Activated T-cell treated with anti-CD3 and anti-CD28 coated beads, Interleukin-2, amount 50 U/mL, for 24 hours (primary cell): ENCODE results near the gene USP44.

ENCODE experiments used
- DNase-seq: peaks from one replicate; pipeline ENCODE4 v3.0.0-alpha.2; 2020
- H3K27ac Mint-ChIP-seq: 2 replicates; pipeline ENCODE4 v1.8.0; 2020; ENCODE audit warnings: mild to moderate bottlenecking, mixed read lengths
- H3K27me3 Mint-ChIP-seq: 2 replicates; pipeline ENCODE4 v1.8.0; 2020; ENCODE audit warnings: mixed read lengths
- H3K36me3 Mint-ChIP-seq: 2 replicates; pipeline ENCODE4 v1.8.0; 2020; ENCODE audit warnings: low read depth, mixed read lengths
- H3K4me1 Mint-ChIP-seq: 2 replicates; pipeline ENCODE4 v1.8.0; 2020; ENCODE audit warnings: low read depth, mixed read lengths
- H3K4me3 Mint-ChIP-seq: 2 replicates; pipeline ENCODE4 v1.8.0; 2020; ENCODE audit warnings: mild to moderate bottlenecking, moderate library complexity, mixed read lengths
- H3K9me3 Mint-ChIP-seq: 2 replicates; pipeline ENCODE4 v1.8.0; 2020; ENCODE audit warnings: mixed read lengths

The USP44 gene

DNA sequence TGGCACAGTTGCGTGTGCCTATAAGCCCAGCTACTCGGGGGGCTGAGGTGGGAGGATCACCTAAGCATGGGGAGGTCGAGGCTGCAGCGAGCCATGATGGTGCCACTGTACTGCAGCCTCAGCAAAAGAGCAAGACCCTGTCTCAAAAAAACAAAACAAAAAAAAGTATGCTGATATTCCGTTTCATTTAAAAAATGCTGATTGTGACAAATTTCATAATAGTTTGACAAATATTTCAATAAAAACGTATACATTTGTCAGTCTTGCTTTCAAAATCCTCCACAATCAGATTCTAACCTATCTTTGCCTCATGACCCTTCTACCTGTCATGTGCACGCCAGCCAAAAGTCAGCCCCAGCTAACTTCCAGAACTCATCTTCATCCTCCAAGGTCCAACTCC lies 9.8 kb downstream of the USP44 start:
- no peak overlapping the region for H3K4me3 Mint-ChIP-seq
- H3K27me3 Mint-ChIP-seq, result no peaks in the 10 kb centered on the region
- H3K36me3 Mint-ChIP-seq, result no peaks in the 10 kb centered on the region
- DNase-seq, result no peak
- no peaks in the 10 kb centered on the region for H3K9me3 Mint-ChIP-seq
- peaks cover 12% of the 10 kb centered on the region for H3K4me1 Mint-ChIP-seq
- no peak overlapping the region for H3K27ac Mint-ChIP-seq

DNA sequence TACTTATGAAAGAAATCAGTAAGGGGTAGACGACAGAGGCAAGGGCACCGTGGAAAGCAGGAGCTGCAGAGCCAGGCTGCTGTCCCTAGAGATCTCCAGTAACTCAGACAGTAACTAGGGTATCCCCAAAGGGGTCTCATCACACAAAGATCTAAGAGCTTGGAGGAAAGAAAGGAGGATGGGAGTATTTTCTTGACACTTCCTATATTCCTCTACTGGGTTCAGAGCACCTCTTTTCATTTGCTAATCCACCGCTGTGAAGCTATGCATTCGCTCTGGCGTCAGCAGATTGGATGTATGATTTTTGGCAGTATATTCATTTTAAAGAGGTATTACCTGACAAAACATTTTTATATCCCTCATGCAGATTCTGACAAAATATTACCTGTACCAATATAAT lies 12.6 kb downstream of the USP44 start:
- Mint-ChIP-seq H3K27ac (no peak overlapping the region), H3K36me3 (peaks cover 5% of the 10 kb centered on the region), H3K27me3 (no peaks in the 10 kb centered on the region), H3K9me3 (no peaks in the 10 kb centered on the region), H3K4me3 (no peak overlapping the region), H3K4me1 (peaks cover 4% of the 10 kb centered on the region)
- DNase-seq, result no peak

DNA sequence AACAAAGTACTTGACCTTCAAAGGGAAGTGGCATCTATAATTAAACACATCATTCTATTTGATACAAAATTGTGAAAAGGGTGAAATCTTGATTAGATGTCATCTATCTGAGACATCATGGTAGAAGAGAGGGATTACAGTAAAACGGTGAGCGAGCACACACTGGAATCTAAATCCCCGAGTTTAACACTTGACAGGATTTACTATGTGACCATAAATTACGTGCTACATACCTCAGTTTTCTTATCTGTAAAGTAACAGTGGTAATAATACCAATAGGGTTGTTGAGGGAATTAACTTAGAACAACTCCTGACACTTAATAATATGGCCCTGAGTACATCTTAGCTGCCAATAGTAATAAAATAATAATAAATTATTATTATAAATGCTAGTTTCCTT lies 13.3 kb downstream of the USP44 start:
- Mint-ChIP-seq H3K27me3 (no peaks in the 10 kb centered on the region), H3K4me1 (peaks cover 8% of the 10 kb centered on the region), H3K27ac (no peak overlapping the region), H3K9me3 (no peaks in the 10 kb centered on the region), H3K4me3 (no peak overlapping the region), H3K36me3 (peaks cover 12% of the 10 kb centered on the region)
- DNase-seq, result no peak

DNA sequence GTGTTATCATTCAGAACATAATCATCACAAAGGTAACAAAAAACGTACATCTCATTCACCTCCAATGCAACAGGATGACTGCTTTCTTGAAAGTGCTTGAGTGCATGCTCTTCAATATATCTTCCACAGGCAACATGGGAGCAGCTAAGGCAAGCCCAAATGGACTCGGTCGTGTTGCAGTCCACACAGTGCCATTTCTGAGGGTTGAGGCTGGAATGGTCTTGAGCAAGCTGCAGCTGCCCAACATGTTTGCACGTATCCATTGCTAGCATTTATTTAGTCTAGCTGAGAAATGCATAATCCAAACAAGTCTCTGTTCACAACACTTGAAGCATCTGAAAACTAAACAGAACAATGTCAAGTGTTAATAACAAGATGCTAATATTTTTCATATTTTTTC lies 17.3 kb downstream of the USP44 start:
- peaks cover 20% of the 10 kb centered on the region for H3K4me1 Mint-ChIP-seq
- H3K4me3 Mint-ChIP-seq, result no peak overlapping the region
- DNase-seq, result no peak
- H3K9me3 Mint-ChIP-seq, result no peaks in the 10 kb centered on the region
- H3K27me3 Mint-ChIP-seq, result no peaks in the 10 kb centered on the region
- H3K27ac Mint-ChIP-seq, result no peak overlapping the region
- peaks cover 24% of the 10 kb centered on the region for H3K36me3 Mint-ChIP-seq

DNA sequence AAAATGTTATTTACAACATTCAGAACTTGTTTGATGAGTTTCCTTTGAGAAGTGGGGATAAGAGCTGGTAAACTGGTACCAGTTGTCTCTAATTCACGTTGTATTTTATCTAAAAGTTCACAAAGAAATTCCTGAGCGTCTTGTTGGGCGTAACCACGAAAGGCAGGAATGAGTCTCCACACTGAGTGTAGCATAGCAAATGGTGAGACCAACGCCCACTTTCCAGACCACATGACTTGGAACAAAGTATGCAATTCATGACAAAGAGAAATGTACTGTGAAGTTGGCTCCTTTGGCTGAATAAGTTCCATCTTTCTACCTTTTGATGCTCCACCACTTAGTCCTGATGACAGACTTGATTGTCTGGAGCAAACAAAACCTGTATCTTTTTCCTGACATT lies 18.4 kb downstream of the USP44 start:
- no peaks in the 10 kb centered on the region for H3K9me3 Mint-ChIP-seq
- peaks cover 24% of the 10 kb centered on the region for H3K4me1 Mint-ChIP-seq
- no peak overlapping the region for H3K4me3 Mint-ChIP-seq
- no peak overlapping the region for H3K27ac Mint-ChIP-seq
- no peaks in the 10 kb centered on the region for H3K27me3 Mint-ChIP-seq
- H3K36me3 Mint-ChIP-seq, result peaks cover 30% of the 10 kb centered on the region
- no peak for DNase-seq

DNA sequence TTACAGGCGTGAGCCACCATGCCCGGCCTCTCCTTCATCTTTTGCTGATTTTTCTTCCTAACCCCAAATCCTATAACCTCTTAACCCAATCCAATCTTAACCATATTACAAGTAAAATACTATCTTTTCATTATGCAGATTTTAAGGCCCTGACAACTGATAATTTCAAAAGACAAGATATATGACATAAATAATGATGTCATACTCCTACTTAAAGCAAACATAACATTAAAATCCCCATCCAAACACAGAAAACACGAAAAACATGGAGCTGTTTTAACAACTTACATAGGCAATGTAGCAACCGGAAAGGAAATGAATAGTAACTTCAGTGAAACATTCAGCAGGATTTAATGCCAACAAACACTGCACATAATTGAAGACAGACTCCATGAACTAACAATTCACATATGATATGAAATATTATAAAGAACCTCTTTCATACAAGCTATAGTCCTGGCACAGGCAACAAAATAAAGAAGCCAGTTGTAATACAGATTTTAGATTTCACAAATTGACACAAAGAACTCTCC lies 21.5 kb downstream of the USP44 start:
- H3K27me3 Mint-ChIP-seq, result no peaks in the 10 kb centered on the region
- H3K27ac Mint-ChIP-seq, result no peak overlapping the region
- peaks cover 31% of the 10 kb centered on the region for H3K36me3 Mint-ChIP-seq
- no peak overlapping the region for H3K4me3 Mint-ChIP-seq
- no peak for DNase-seq
- H3K4me1 Mint-ChIP-seq, result peaks cover 24% of the 10 kb centered on the region
- H3K9me3 Mint-ChIP-seq, result no peaks in the 10 kb centered on the region

DNA sequence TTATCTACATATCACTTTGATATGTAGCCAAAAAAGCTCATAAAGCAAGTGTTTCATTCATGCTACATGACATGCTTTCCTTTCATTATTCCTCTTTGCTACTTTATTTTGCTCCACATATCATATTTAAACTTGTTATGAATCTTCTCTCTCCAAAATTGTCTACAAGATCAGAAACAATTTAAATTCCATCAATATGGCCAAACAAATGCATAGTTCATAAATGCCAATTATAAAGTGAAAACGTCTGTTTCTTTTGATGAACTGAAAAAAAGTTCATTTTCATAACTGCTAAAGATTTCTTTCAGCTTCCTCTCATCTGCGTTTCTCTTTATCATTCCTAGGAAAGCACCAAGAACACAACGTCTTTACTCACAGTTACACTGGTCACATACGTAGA lies 22.8 kb downstream of the USP44 start:
- Mint-ChIP-seq H3K4me3 (no peak overlapping the region), H3K36me3 (peaks cover 28% of the 10 kb centered on the region), H3K27me3 (no peaks in the 10 kb centered on the region), H3K9me3 (no peaks in the 10 kb centered on the region), H3K4me1 (peaks cover 22% of the 10 kb centered on the region), H3K27ac (no peak overlapping the region)
- no peak for DNase-seq

DNA sequence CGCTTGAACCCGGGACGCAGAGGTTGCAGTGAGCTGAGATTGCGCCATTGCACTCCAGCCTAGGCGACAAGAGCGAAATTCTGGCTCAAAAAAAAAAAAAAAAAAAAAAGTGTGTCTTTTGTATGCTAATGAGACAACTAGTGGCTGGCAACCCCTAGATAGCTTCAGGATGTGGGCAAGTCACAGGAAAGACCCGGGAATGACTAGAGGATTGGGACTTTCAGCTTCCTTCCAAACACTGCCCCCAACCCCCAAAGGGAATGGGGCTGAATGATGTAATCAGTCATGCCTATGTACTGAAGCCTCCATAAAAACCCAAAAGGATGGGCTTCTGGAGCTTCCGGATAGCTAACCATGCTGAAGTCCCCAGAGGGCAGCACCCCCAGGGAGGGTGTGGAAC lies 28.6 kb downstream of the USP44 start:
- Mint-ChIP-seq H3K27me3 (no peaks in the 10 kb centered on the region), H3K4me1 (no peaks in the 10 kb centered on the region), H3K4me3 (no peak overlapping the region), H3K9me3 (no peaks in the 10 kb centered on the region), H3K27ac (no peak overlapping the region), H3K36me3 (peaks cover 38% of the 10 kb centered on the region)
- DNase-seq, result no peak

DNA sequence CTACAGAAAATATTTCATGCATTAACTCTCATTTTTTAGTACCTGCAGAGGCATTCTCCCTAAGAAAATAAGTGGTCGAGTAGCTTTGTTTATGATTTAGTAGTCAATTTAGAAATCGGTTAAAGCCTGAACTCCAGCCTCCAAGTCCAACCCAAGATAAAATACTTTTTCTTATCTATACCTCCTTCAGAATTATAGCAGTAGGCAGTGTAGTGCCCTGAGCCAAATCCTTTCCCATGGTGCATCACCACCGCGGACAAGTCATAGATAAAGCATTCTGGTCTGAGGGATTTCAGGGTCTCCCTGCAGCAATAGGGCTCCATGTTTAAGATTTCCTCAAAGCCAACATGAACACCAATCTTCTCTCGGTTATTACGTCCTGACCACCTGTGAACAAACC lies 30.5 kb downstream of the USP44 start:
- no peaks in the 10 kb centered on the region for H3K27me3 Mint-ChIP-seq
- peaks cover 54% of the 10 kb centered on the region for H3K36me3 Mint-ChIP-seq
- peaks cover 4% of the 10 kb centered on the region for H3K4me1 Mint-ChIP-seq
- H3K9me3 Mint-ChIP-seq, result no peaks in the 10 kb centered on the region
- no peak overlapping the region for H3K4me3 Mint-ChIP-seq
- no peak for DNase-seq
- H3K27ac Mint-ChIP-seq, result no peak overlapping the region

DNA sequence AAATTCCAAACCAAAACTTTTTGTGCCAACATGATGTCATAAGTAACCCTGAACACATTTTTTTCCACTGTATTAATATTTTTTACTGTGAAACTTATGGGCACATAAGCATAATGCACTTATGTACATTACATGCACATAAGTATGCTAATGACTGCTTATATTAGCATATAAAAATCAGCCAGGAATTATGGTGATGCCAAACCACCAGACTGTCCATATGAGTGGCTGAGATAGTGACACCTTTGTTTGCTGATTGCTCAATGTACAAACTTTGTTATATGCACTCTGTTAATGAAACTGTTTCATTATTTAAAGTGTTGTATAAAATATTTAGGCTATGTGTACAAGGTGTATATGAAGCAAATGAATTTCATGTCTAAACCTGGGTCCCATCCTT lies 32.3 kb downstream of the USP44 start:
- no peak overlapping the region for H3K4me3 Mint-ChIP-seq
- DNase-seq, result no peak
- H3K27me3 Mint-ChIP-seq, result no peaks in the 10 kb centered on the region
- peaks cover 4% of the 10 kb centered on the region for H3K4me1 Mint-ChIP-seq
- peaks cover 70% of the 10 kb centered on the region for H3K36me3 Mint-ChIP-seq
- no peaks in the 10 kb centered on the region for H3K9me3 Mint-ChIP-seq
- H3K27ac Mint-ChIP-seq, result no peak overlapping the region

DNA sequence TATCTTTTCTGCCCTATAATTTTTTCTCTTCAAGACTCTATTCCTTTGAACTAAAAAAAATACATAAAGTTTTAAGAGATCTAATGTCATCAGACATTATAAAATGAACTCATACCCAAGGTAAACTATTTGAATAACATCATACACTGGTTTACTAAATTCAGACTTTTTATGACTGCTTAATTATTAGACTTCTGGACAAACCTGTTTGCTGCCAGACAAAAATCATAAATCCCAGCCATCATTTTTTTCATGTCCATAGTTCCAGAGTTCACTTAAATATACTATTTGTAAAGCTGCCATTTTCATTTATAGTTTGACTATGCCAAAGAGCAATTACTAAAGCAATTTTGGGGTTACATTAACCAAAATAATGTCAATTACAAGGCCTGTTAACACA lies 34.0 kb downstream of the USP44 start:
- H3K27me3 Mint-ChIP-seq, result no peaks in the 10 kb centered on the region
- peak overlapping the region; percentile 6 for H3K27ac Mint-ChIP-seq
- no peaks in the 10 kb centered on the region for H3K9me3 Mint-ChIP-seq
- no peak for DNase-seq
- no peak overlapping the region for H3K4me3 Mint-ChIP-seq
- peaks cover 78% of the 10 kb centered on the region for H3K36me3 Mint-ChIP-seq
- peaks cover 4% of the 10 kb centered on the region for H3K4me1 Mint-ChIP-seq

DNA sequence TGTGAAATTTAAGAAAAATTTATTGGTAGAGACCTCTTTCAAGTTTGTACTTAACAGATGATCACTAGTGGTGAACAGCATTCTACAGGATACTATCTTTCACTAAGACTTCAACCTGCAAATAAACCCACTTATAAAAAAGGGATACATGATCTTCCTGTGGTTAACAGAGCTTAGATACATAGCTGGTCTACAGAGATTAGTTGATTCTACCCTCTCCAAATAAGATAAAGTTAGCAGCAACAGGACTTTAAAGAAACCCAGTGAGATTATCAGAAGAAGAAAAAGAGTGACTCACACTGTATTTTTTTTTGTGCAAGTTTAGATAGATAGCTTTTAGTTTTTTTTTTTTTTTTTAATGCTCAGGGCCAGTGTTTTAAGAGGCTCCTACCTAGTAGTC lies 34.5 kb downstream of the USP44 start:
- peak overlapping the region; percentile 53 for H3K27ac Mint-ChIP-seq
- H3K36me3 Mint-ChIP-seq, result peaks cover 78% of the 10 kb centered on the region

DNA sequence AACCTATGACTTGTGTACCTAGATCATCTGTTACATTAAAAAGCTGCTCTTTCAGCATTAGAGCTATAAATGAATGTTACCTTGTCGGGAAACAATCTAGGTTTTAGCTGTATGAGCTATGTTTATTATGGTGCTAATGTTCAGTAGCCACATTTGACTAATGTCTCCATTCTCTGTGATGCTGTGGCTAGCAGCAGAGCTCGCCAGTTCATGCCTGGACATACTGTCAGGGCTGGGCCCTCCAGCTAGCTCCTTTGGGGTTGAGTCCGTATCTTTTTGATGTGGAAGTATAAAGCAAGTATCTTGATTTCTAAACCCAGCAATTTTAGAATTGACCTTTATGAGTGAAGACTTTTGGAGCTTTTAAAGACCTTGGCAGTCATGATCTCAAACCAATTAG lies 36.1 kb downstream of the USP44 start:
- no peaks in the 10 kb centered on the region for H3K27me3 Mint-ChIP-seq
- peak overlapping the region; percentile 74 for H3K27ac Mint-ChIP-seq
- H3K4me3 Mint-ChIP-seq, result no peak overlapping the region
- H3K36me3 Mint-ChIP-seq, result peaks cover 80% of the 10 kb centered on the region
- no peak for DNase-seq
- H3K4me1 Mint-ChIP-seq, result peaks cover 4% of the 10 kb centered on the region
- H3K9me3 Mint-ChIP-seq, result no peaks in the 10 kb centered on the region

More for the DNA sequence above, 34.5 kb downstream of the USP44 start:
- Mint-ChIP-seq H3K4me1 (peaks cover 4% of the 10 kb centered on the region), H3K4me3 (no peak overlapping the region), H3K9me3 (no peaks in the 10 kb centered on the region), H3K27me3 (no peaks in the 10 kb centered on the region)
- no peak for DNase-seq

DNA sequence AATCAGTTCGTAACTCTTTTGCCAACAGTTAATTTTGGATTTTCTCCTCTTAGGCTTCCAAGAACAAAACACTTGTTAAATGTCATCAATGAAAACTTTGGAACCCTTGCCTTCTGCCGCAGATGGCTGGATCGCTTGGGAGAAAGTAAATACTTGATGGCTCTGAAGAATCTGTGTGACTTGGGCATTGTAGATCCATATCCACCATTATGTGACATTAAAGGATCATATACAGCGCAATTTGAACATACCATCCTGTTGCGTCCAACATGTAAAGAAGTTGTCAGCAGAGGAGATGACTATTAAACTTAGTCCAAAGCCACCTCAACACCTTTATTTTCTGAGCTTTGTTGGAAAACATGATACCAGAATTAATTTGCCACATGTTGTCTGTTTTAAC lies 37.7 kb downstream of the USP44 start:
- no peaks in the 10 kb centered on the region for H3K27me3 Mint-ChIP-seq
- no peak for DNase-seq
- H3K4me1 Mint-ChIP-seq, result peaks cover 7% of the 10 kb centered on the region
- no peaks in the 10 kb centered on the region for H3K9me3 Mint-ChIP-seq
- peaks cover 89% of the 10 kb centered on the region for H3K36me3 Mint-ChIP-seq
- no peak overlapping the region for H3K4me3 Mint-ChIP-seq
- H3K27ac Mint-ChIP-seq, result no peak overlapping the region

DNA sequence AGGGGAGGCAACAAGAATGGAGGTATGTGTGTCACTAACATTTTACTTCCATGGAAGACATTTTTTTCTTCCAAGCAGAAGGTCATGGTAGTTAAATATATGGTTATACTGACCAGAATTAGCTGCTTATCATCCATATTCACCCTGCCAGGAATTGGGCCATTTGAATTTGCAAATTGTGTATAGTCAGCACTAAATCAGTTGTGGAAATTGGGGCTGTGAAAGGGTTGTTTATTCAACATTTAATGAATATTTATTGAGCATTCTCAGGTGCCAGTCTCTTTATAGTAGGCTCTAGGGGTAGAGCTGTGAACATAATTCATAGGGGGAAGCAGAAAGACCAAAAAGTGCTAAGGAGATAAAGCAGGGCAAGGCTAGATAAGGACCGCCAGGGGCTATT lies 39.3 kb downstream of the USP44 start:
- Mint-ChIP-seq H3K36me3 (peaks cover 96% of the 10 kb centered on the region), H3K27ac (peak overlapping the region; percentile 34), H3K4me3 (no peak overlapping the region), H3K9me3 (no peaks in the 10 kb centered on the region), H3K27me3 (no peaks in the 10 kb centered on the region), H3K4me1 (peaks cover 7% of the 10 kb centered on the region)
- no peak for DNase-seq

DNA sequence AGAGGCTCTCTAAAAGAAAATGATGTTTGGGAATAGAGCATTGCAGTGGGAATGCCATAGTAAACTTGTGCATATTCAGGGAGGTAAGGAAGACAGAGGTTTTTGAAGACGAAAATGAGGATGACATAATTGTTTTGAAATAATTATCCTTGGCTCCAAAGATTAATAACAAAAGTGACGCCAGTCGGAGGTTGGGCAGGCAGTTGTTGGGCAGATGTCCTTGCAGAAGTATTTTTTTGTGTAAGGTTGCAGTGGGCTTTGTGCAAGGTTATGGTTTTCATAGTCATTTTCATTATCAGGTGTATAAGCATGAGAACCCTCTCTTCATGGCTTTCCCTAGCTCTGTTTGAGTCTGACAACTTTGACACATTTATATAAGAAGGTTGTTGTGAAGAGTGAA lies 42.0 kb downstream of the USP44 start:
- H3K4me1 Mint-ChIP-seq, result peaks cover 3% of the 10 kb centered on the region
- H3K4me3 Mint-ChIP-seq, result no peak overlapping the region
- H3K36me3 Mint-ChIP-seq, result peaks cover 95% of the 10 kb centered on the region
- no peaks in the 10 kb centered on the region for H3K9me3 Mint-ChIP-seq
- H3K27me3 Mint-ChIP-seq, result no peaks in the 10 kb centered on the region
- no peak overlapping the region for H3K27ac Mint-ChIP-seq
- no peak for DNase-seq
